K562 (cell line): ENCODE results near the gene IGDCC3. TPM values are rescaled to one million over a fixed set of nuclear protein-coding genes. Genes with fewer than 3 reads are reported as not detected.
A peak's percentile ranks its signal among the peaks of the same experiment; 100 is the strongest.

Experiments used
- C11orf30 ChIP-seq: fragments of 450-650 bp; IDR thresholded peaks from 2 replicates; pipeline ENCODE4 v1.6.1; 2016; ENCODE audit warnings: low read depth, mild to moderate bottlenecking
- ETV6 ChIP-seq, 3 experiments: fragments of 150-350 bp in 1 of 3; sonication (generic) in 1 of 3; formaldehyde crosslinking in 1 of 3; IDR thresholded peaks; 2 replicates each; pipeline versions ENCODE4 v1.6.1 to v1.8.0; 2014 to 2022; ENCODE audit warnings: borderline replicate concordance in 2 of 3, low read depth in 2 of 3, antibody characterized with exemption in 1 of 3, low read length in 1 of 3, mild to moderate bottlenecking in 1 of 3, missing genetic modification reagents in 1 of 3
- FOXM1 ChIP-seq, 2 experiments: fragments of 450-650 bp in 1 of 2; sonication (generic) in 1 of 2; formaldehyde crosslinking in 1 of 2; IDR thresholded peaks; 2 replicates each; pipeline versions ENCODE4 v1.6.1 to v1.9.0; 2017 to 2022; ENCODE audit warnings: low read depth in 2 of 2, mild to moderate bottlenecking in 2 of 2, missing genetic modification reagents in 1 of 2, moderate library complexity in 1 of 2
- KLF1 ChIP-seq: fragments of 450-650 bp; IDR thresholded peaks from 2 replicates; pipeline ENCODE4 v1.6.1; 2016; ENCODE audit warnings: missing genetic modification characterization, missing compliant biosample characterization
- REST ChIP-seq, 2 experiments: fragments of 450-650 bp; formaldehyde crosslinking in 1 of 2; IDR thresholded peaks; 2 replicates each; pipeline versions ENCODE4 v1.4.0 to v1.6.1; 2014 to 2020; ENCODE audit warnings: mild to moderate bottlenecking in 2 of 2, borderline replicate concordance in 1 of 2, low read depth in 1 of 2
- SIN3B ChIP-seq: fragments of 450-650 bp; IDR thresholded peaks from 2 replicates; pipeline ENCODE4 v1.6.1; 2017; ENCODE audit warnings: low read depth, mild to moderate bottlenecking, moderate library complexity
- TAF1 ChIP-seq: IDR thresholded peaks from 2 replicates; pipeline ENCODE4 v1.6.1; 2011; ENCODE audit warnings: mild to moderate bottlenecking, low read length, moderate library complexity; ENCODE audit not compliant: insufficient read depth, control insufficient read depth, severe bottlenecking; ENCODE audit errors: extremely low read depth
- ZC3H11A ChIP-seq: IDR thresholded peaks from 2 replicates; pipeline ENCODE4 v1.6.1; 2012; ENCODE audit warnings: low read depth, low read length, improper control_type of control experiment
- ZFP30 ChIP-seq: fragments of 250-450 bp; sonication (Bioruptor Pico); IDR thresholded peaks from 2 replicates; pipeline ENCODE4 v1.8.0; 2022; ENCODE audit warnings: moderate library complexity, mild to moderate bottlenecking, inconsistent platforms, borderline replicate concordance
- polyA plus RNA-seq, 8 experiments: library from polyadenylated mRNA; depleted of rRNA in 4 of 8; stranded (reverse) in 5 of 8; unstranded in 3 of 8; fragments of >200 nt; fragmentation: Nextera tagmentation in 2 of 8; fragmentation: Illumina TruSeq in 1 of 8; extraction: Ambion mirVana in 2 of 8; extraction: Trizol in 1 of 8; gene quantifications; 2 replicates each; pipeline versions ENCODE4 v1.2.1 to v1.2.3, GENCODE V29; 2011 to 2014; ENCODE audit warnings: inconsistent platforms in 1 of 8, missing spikeins in 1 of 8
- total RNA-seq, 7 experiments: library from RNA; depleted of rRNA in 6 of 7; stranded (reverse); fragments of >200 nt in 6 of 7; fragmentation: Illumina TruSeq in 2 of 7; extraction: Trizol in 2 of 7; gene quantifications; 2 replicates each; pipeline versions ENCODE4 v1.2.1 to v1.2.3, GENCODE V29; 2011 to 2021; ENCODE audit warnings: low replicate concordance in 1 of 7
- TF ChIP-seq, protein P1 (sequence below): IDR thresholded peaks from 2 replicates; pipeline ENCODE4 v1.6.1; 2016; ENCODE audit warnings: missing genetic modification characterization, missing compliant biosample characterization
- TF ChIP-seq, protein P2 (sequence below): fragments of 250-450 bp; sonication (Bioruptor Pico); IDR thresholded peaks from 2 replicates; pipeline ENCODE4 v1.5.0; 2021

IGDCC3 gene
- total and polyA plus RNA-seq, 9 of the 15 experiments (the other 6 are each of a cell fraction or from before 2014, with no cell fraction given): not detected

- TF ChIP-seq REST (IDR thresholded peaks at IDR 0.05; ENCODE audit: borderline replicate concordance) (no peak), REST (CRISPR knock-in tag; IDR thresholded peaks at IDR 0.05; ENCODE audit: low read depth) (no peak), TAF1 (peak; percentile 25), ETV6 (IDR thresholded peaks at IDR 0.05; ENCODE audit: borderline replicate concordance in 1 of 2, low read depth in 2 of 2, low read length in 1 of 2) (no peak), ETV6 (CRISPR knock-in tag; IDR thresholded peaks at IDR 0.05; ENCODE audit: borderline replicate concordance) (no peak), C11orf30 (no peak), FOXM1 (IDR thresholded peaks at IDR 0.05; ENCODE audit: low read depth) (no peak), FOXM1 (CRISPR knock-in tag; IDR thresholded peaks at IDR 0.05; ENCODE audit: low read depth) (no peak), ZC3H11A (no peak), ZFP30 (no peak), KLF1 (no peak), SIN3B (no peak)
- TF ChIP-seq, protein P1, sequence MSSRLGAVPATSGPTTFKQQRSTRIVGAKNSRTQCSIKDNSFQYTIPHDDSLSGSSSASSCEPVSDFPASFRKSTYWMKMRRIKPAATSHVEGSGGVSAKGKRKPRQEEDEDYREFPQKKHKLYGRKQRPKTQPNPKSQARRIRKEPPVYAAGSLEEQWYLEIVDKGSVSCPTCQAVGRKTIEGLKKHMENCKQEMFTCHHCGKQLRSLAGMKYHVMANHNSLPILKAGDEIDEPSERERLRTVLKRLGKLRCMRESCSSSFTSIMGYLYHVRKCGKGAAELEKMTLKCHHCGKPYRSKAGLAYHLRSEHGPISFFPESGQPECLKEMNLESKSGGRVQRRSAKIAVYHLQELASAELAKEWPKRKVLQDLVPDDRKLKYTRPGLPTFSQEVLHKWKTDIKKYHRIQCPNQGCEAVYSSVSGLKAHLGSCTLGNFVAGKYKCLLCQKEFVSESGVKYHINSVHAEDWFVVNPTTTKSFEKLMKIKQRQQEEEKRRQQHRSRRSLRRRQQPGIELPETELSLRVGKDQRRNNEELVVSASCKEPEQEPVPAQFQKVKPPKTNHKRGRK (tag): no peak
- TF ChIP-seq, protein P2, sequence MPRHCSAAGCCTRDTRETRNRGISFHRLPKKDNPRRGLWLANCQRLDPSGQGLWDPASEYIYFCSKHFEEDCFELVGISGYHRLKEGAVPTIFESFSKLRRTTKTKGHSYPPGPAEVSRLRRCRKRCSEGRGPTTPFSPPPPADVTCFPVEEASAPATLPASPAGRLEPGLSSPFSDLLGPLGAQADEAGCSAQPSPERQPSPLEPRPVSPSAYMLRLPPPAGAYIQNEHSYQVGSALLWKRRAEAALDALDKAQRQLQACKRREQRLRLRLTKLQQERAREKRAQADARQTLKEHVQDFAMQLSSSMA (CRISPR knock-in tag): no peak
Measured at GRCh38 chr15:65421360-65422215, 43.8 kb upstream of the IGDCC3 start (continued).
